HG02763 (cell line): ENCODE results near the gene RGS4.
"Not testable (repeated sequence)": the region's sequence is repeated elsewhere in the genome, so short reads cannot be mapped to it uniquely, and the experiment has no call there.

ENCODE experiments used
- ATAC-seq: cut with Tn5 transposase; IDR thresholded peaks from one replicate; pipeline ENCODE4 v1.9.1; 2021; ENCODE audit warnings: mild to moderate bottlenecking, moderate library complexity; ENCODE audit not compliant: unreplicated experiment

Gene RGS4

DNA sequence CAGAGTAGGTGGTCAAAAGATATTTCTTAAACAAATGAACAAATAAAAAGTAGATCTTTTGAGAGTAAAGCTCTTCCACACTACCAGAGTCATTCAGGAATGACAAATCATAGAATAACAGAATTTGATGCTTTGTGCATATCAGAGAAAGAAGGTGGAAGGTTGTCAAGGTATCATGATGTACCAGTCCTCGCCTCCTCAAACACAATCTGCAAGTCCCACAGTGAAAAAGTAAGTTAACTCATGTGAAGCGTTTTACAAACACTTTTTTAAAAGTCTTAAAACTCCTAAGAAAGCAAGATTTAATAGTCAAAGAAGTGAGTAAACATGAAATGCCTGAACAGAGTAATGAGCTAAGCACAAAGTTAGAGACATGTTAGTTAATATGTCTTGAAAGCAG is 2.5 kb upstream of the RGS4 start:
- ATAC-seq = no peak

DNA sequence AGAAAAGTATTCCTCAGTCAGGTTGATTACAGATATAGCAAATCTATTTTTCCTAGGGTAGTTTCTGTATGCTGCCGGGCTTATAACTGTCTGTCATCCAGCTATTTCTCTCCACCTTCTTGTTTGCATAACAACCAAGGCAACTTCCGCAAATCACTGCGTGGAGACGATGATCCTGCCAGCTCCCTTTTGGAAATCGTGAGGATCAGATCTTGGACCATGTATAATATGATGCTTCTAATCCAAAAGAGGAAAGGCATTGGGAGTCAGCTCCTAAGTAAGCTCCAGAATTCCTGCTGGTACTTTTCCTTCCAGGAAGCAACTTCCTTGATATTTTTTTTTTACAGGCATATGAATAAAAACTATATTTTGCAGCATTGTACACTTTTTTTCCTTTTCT is 445 bp upstream of the RGS4 start:
- ATAC-seq = no peak

DNA sequence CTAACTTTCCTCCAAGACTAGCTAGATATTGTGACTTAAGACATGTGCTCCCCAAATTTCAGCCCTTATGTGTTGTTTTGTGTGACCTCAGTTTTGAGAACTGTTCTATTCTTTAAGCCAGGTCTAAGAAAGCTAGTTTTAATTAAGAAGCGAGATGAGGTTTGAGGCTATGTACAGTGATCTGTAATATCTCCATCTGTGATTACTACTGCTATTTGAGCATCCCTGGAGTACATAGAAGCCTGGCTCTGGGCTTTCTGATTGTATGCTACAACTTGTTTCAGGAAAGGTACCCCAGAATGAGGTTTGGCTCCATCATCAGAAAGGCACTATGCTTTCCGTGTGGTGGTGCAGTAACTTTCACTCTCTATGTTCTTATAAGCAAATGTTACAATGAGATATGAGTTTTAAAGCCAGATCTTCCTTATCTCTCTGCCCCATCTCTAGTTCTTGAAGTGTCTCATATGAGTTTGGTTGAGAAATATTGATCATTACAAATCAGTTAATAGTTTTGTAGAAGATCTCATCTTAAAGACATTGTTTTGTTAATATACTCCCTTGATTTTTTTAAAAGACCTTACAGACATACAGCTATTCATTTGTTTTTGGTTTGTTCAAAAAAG is 605 bp downstream of the RGS4 start:
- no peak for ATAC-seq

DNA sequence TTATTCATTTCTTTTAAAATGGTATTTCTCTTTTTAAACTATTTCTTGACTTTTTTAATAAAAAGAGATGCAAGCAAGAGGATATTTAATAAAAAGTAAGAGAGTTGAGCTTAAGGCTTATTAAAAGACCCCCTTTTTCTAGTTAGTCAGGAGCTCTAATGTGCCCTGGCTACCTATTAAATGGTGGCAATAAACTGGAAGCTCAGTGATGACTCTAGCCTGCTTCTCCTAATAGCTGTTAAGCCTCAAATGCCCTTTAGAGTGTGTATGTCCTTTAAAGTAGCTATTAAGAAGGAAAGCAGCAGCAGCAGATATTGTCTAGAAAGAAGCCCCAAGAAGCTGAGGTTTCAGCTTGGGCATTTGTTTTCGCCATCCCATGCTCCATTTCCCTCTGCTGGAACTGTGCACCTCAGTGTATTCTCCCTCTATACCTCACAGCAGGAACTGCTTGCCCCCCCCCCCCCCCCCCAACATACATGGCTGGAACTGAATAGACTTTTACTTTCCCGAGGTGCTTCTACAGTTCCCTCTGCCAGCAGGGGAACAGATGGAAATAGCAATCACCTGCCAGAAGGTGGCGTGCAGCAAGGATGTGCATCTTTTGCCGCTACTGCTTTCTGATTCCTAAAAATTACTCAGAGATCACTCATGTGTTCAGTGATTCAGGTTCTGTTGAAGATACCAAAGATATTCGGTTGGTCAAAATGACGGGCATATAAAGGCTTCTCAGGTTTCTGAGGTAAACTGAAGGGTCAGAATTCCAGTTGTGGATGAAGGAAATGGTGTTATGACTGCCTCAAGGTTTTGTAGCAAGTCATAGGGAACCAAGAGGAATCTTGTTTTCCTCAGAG is 2.5 kb downstream of the RGS4 start:
- ATAC-seq = no peak

DNA sequence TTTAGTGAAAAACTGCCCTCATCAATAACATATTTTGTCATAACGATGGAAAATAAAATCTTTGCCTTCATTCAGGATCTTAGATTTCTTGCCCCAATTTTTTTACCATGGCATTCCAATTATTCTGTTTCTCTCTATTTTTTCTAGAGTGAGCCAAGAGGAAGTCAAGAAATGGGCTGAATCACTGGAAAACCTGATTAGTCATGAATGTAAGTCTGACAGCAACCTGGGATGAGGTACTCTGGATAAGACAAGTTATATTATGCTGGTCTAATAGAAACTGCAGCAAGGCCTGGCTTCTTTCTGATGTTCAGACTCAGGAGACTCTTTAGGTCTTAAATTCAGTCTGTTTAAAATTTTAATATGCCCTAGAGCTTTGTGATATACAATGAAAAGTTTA is 3.5 kb downstream of the RGS4 start:
- ATAC-seq = no peak

DNA sequence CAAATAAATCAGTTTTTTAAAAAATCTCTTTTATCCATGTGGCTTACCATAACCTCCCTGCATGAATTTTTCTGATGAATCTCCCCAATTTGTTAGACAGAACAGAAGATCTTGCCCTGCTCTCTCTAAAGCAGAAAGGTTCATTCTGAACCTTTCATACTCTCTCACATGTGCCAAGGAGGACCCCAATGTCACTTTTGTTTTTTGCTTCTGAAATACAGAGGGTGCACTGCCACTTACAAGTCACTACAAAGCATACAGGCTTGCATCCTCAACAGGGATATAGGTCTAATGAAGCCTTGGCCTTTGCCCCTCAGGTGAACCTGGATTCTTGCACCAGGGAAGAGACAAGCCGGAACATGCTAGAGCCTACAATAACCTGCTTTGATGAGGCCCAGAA is 4.8 kb downstream of the RGS4 start:
- ATAC-seq = no peak

DNA sequence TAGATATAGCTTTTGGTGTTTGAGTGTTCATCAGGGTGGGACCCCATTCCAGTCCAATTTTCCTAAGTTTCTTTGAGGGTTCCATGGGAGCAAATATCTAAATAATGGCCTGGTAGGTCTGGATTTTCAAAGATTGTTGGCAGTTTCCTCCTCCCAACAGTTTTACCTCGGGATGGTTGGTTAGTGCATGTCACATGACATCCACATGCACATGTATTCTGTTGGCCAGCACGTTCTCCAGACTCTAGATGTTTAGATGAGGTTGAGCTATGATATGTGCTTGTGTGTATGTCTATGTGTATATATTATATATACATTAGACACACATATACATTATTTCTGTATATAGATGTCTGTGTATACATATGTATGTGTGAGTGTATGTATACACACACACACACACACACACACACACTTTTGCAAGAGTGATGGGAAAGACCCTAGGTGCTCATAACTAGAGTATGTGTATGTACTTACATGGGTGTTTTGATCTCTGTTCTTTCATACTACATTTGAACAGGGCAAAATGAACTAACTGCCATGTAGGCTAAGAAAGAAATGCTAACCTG is 5.6 kb downstream of the RGS4 start:
- ATAC-seq = no peak

- no peak for ATAC-seq
Observed at GRCh38 chr1:163076044-163076443, 6.9 kb downstream of the RGS4 start.

- ATAC-seq = no peak
Observed at GRCh38 chr1:163076446-163076845, 7.3 kb downstream of the RGS4 start.

DNA sequence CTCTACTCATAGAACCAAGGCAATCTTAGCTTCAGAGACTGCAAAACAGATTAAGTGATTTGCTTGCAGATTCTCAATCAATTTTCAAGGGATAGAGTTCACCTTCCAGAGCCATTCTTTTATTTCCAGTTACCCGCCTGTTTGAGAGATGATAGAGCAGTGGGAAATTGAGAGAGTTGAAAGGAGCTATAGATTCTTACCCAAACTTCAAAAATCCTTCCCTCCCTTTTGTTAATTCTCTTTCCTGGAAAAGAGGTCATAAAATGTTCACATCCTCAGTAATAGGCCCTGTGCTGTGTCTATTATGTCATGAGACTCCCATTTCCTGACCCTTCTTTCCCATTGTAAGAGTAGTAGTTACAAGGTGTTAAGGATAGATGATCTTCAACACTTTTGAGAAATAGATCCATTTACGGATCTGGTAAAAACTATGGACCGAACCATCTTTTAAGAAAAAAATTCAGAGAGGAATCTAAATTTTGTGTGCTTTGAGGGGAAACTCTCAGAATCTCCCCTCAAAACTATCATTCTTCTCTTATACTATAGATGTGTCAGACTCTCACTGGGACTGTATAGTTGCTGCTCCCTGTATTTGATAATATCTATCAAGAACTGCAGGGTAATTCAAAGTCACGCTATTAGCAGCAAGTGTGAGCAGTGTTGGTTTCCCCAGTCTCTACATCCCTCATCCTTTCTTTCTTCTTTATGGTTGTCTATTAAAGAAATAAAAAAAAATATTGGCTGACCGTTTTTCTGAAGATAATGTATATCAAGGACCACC is 8.0 kb downstream of the RGS4 start:
- ATAC-seq = no peak

GRCh38 chr1:163082971-163083370 is 13.8 kb downstream of the RGS4 start:
- ATAC-seq = no peak

DNA sequence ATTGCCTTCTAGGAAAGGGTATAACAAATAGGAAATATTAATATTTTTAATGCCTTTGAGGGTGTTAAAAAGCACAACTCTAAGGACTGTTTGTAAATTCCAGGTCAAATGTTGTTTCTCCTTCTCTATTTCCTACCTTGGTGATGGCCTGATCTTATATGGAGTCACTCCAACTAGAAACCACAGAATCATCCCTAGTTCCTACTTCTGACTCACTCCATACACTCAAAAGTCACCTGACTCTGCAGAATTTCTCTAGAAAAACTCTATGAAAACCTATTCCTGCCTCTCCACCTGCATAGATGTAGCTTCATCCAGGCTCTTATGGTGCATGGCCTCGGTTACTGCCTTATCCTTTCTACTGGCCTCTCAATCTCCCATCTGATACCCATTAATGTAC is 14.5 kb downstream of the RGS4 start:
- no peak for ATAC-seq

GRCh38 chr1:163084330-163084729 is 15.2 kb downstream of the RGS4 start:
- ATAC-seq = no peak

DNA sequence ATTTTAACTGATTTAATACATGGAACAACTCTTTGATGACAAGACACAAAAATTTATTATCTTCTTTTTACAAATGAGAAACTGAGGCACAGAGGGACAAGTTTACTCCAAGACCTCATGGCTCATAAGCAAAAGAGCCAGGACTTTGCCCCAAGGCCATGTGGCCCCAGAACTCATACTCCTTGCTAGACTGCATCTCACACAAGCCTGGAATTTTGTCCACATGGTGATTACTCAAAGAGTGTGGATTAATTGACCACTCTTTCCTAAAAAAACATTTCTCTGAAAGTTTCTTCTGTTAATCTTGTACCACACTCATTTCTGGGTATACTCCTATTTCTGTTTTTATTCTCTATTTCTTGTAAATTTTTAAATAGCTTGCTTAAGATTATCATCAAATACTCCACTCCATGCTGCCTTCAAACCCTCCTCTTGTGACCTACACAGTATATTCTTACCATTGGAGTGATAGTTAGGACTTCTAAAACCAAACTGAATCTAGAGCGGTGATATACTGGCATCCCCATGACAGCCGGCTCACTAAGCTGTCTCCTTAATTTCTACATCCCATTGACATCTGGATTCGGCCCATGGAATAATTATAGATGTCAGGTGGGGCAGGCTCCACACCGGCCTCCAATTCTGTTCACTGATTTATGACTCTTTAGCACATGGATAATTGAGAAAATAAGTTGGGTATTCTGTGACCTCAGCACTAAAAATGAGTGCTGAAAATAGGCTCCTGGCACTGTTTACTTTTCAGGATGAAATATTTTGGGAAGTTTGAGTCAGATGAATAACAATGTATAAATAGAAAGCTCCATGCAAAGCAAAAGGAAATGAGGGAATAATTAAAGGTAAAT is 16.1 kb downstream of the RGS4 start:
- ATAC-seq = no peak

GRCh38 chr1:163085904-163086268 is 16.7 kb downstream of the RGS4 start:
- no peak for ATAC-seq

GRCh38 chr1:163089117-163089516 is 20.0 kb downstream of the RGS4 start:
- ATAC-seq = not testable (repeated sequence)

GRCh38 chr1:163090321-163090945 is 21.3 kb downstream of the RGS4 start:
- no peak for ATAC-seq

- no peak for ATAC-seq
Observed at GRCh38 chr1:163093169-163093568, 24.0 kb downstream of the RGS4 start.

- no peak for ATAC-seq
Observed at GRCh38 chr1:163093579-163093978, 24.4 kb downstream of the RGS4 start.

DNA sequence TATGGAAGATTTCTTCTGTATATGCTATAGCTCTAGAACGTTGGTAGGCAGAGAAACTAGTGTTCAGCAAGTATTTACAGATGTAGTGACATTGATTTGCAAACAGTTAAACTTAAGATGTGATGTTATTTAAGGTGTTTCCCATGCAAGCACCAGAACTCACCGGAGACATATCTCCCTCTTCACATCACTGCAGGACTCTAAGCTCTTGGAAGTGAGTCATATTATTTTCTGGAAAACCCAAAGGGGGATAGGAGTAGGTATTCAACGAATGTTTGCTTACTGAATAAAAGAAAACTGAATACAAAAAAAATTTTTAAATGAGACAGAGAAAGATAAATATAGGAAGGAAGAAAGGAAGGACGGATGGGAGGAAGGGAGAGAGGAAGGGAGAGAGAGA is 25.0 kb downstream of the RGS4 start:
- ATAC-seq = no peak
